HK-2 (cell line): Measurements from ENCODE around the gene ATG7.
A peak's percentile ranks its signal among the peaks of the same experiment; 100 is the strongest.
"Not testable (repeated sequence)": the region's sequence is repeated elsewhere in the genome, so short reads cannot be mapped to it uniquely, and the experiment has no call there.

Experiments
- DNase-seq: peaks from one replicate; pipeline ENCODE4 v3.0.0-alpha.2; 2018; ENCODE audit not compliant: unreplicated experiment

ATG7 gene

GRCh38 chr3:11589706-11590105 lies 317.5 kb downstream of the ATG7 start:
- DNase-seq: no peak

GRCh38 chr3:11591002-11591355 lies 318.8 kb downstream of the ATG7 start:
- no peak for DNase-seq

- no peak for DNase-seq
These were observed 319.4 kb downstream of the ATG7 start for GRCh38 chr3:11591391-11592282.

GRCh38 chr3:11592445-11593298 lies 320.5 kb downstream of the ATG7 start:
- DNase-seq: no peak

GRCh38 chr3:11593318-11594034 lies 321.3 kb downstream of the ATG7 start:
- DNase-seq: no peak

GRCh38 chr3:11595024-11595423 lies 322.8 kb downstream of the ATG7 start:
- DNase-seq: not testable (repeated sequence)

- no peak for DNase-seq
These were observed 324.2 kb downstream of the ATG7 start for GRCh38 chr3:11596387-11596786.

- DNase-seq: peak; percentile 88
These were observed 328.5 kb downstream of the ATG7 start for GRCh38 chr3:11600501-11601282.

- no peak for DNase-seq
These were observed 329.4 kb downstream of the ATG7 start for GRCh38 chr3:11601446-11602238.

- DNase-seq: no peak
These were observed 330.1 kb downstream of the ATG7 start for GRCh38 chr3:11602239-11602840.

- DNase-seq: no peak
These were observed 330.8 kb downstream of the ATG7 start for GRCh38 chr3:11602886-11603527.

- no peak for DNase-seq
These were observed 331.4 kb downstream of the ATG7 start for GRCh38 chr3:11603628-11604027.

- no peak for DNase-seq
These were observed 332.1 kb downstream of the ATG7 start for GRCh38 chr3:11604139-11604892.

- DNase-seq: no peak
These were observed 333.2 kb downstream of the ATG7 start for GRCh38 chr3:11605398-11605797.

GRCh38 chr3:11606090-11606784 lies 334.0 kb downstream of the ATG7 start:
- no peak for DNase-seq

- no peak for DNase-seq
These were observed 334.8 kb downstream of the ATG7 start for GRCh38 chr3:11606865-11607440.
